Spleen (tissue), 7 donors: ENCODE measurements around the gene MUTYH.

Source experiments
- CTCF ChIP-seq, 11 experiments: fragments of 200-600 bp in 7 of 11; fragments of 450-650 bp in 4 of 11; sonication (generic) in 4 of 11; IDR thresholded peaks in 8 of 11; conservative IDR thresholded peaks in 3 of 11; 1 replicate in 7 of 11; 2 replicates in 4 of 11; pipeline versions ENCODE4 v1.4.0 to v1.8.0; 2016 to 2021; ENCODE audit warnings: antibody characterized with exemption in 11 of 11, inconsistent platforms in 4 of 11, mild to moderate bottlenecking in 1 of 11
- POLR2A ChIP-seq, 3 donors: fragments of 450-650 bp; IDR thresholded peaks; one replicate each; pipeline ENCODE4 v1.5.1; 2017; ENCODE audit warnings: antibody characterized with exemption in 3 of 3, mild to moderate bottlenecking in 1 of 3
- POLR2AphosphoS5 ChIP-seq, 3 donors: sonication (generic); formaldehyde crosslinking; IDR thresholded peaks; one replicate each; pipeline ENCODE4 v1.5.1; 2017; ENCODE audit warnings: antibody characterized with exemption in 3 of 3
- donor health status: DM: no; HTN: no; CAD: no; lungs with moderate emphysema.
- donor health status: DM: no; HTN: no; CAD: no.
- donor health status: DM: no; HTN: no; CAD: no.

- TF ChIP-seq POLR2A (IDR thresholded peaks at IDR 0.05), result no peak
- TF ChIP-seq CTCF (IDR thresholded peaks at IDR 0.05 in 8 of 11, conservative IDR thresholded peaks at IDR 0.05 in 3 of 11), result no peak
- TF ChIP-seq POLR2AphosphoS5 (IDR thresholded peaks at IDR 0.05), result no peak
Observed at GRCh38 chr1:45379524-45379923, 39.3 kb upstream of the MUTYH start.
